DND-41 (cell line): ENCODE measurements around the gene CCNY.

Experiments used
- ATAC-seq: fragments of 200-7000 bp; cut with Tn5 transposase; 3 replicates; pipeline ENCODE4 v1.9.1; 2021; ENCODE audit warnings: low read depth; ENCODE audit not compliant: insufficient read depth
- DNase-seq: peaks from one replicate; pipeline ENCODE4 v3.0.0-alpha.2; 2020
- H2AFZ ChIP-seq: 2 replicates; pipeline ENCODE4 v1.6.0; 2012; ENCODE audit warnings: low read depth, low read length
- H3K27ac ChIP-seq: 2 replicates; pipeline ENCODE4 v1.5.1; 2012; ENCODE audit warnings: low read length, inconsistent platforms
- H3K27me3 ChIP-seq: fragments of 200-600 bp; sonication (generic); 2 replicates; pipeline ENCODE4 v1.6.0; 2012; ENCODE audit warnings: low read length, mild to moderate bottlenecking, inconsistent platforms; ENCODE audit not compliant: insufficient read depth, poor library complexity
- H3K36me3 ChIP-seq: 2 replicates; pipeline ENCODE4 v1.5.1; 2012; ENCODE audit warnings: low read length, inconsistent platforms; ENCODE audit not compliant: insufficient read depth
- H3K4me1 ChIP-seq: 2 replicates; pipeline ENCODE4 v1.5.1; 2012; ENCODE audit warnings: mild to moderate bottlenecking, low read length; ENCODE audit not compliant: insufficient read depth
- H3K4me2 ChIP-seq: 2 replicates; pipeline ENCODE4 v1.6.0; 2012; ENCODE audit warnings: mild to moderate bottlenecking, moderate library complexity, low read length, inconsistent platforms; ENCODE audit not compliant: insufficient read depth
- H3K4me3 ChIP-seq, 2 experiments: fragments of 200-600 bp in 1 of 2; shearing (Covaris generic) in 1 of 2; 2 replicates each; pipeline ENCODE4 v1.5.1; 2012 to 2016; ENCODE audit warnings: inconsistent platforms in 2 of 2, low read length in 2 of 2, mild to moderate bottlenecking in 2 of 2, low read depth in 1 of 2, moderate library complexity in 1 of 2
- H3K79me2 ChIP-seq: 2 replicates; pipeline ENCODE4 v1.6.0; 2012; ENCODE audit warnings: low read length, inconsistent platforms; ENCODE audit not compliant: insufficient read depth
- H3K9ac ChIP-seq: 2 replicates; pipeline ENCODE4 v1.6.0; 2012; ENCODE audit warnings: low read depth, mild to moderate bottlenecking, inconsistent platforms, low read length, moderate library complexity
- H3K9me3 ChIP-seq: 2 replicates; pipeline ENCODE4 v1.5.1; 2012; ENCODE audit warnings: low read length, moderate library complexity, mild to moderate bottlenecking, inconsistent platforms; ENCODE audit not compliant: insufficient read depth, severe bottlenecking
- H4K20me1 ChIP-seq: 2 replicates; pipeline ENCODE4 v1.6.0; 2012; ENCODE audit warnings: low read length; ENCODE audit not compliant: insufficient read depth
- CTCF ChIP-seq: IDR thresholded peaks from 2 replicates; pipeline ENCODE4 v1.5.1; 2012; ENCODE audit warnings: borderline replicate concordance, low read length, moderate library complexity, mild to moderate bottlenecking; ENCODE audit not compliant: poor library complexity, severe bottlenecking; ENCODE audit errors: extremely low read depth
- EZH2 ChIP-seq: IDR thresholded peaks from 3 replicates; pipeline ENCODE4 v1.6.1; 2012; ENCODE audit warnings: borderline replicate concordance, low read depth, mild to moderate bottlenecking, moderate library complexity, low read length, inconsistent platforms; ENCODE audit not compliant: severe bottlenecking

The CCNY gene

GRCh38 chr10:35336084-35336831, at the start of gene CCNY:
CCNY (plus strand) TSS chr10:35336509; CDS start chr10:35337054, 545 bp downstream.
- ATAC-seq (peak; percentile 89), DNase-seq (peak; percentile 80)
- Histone ChIP-seq H3K79me2 (peaks cover 92% of the 10 kb centered on the region), H2AFZ (peak within 1 kb of the TSS; percentile 93), H3K4me1 (peaks cover 62% of the 10 kb centered on the region), H3K4me3 (peak within 1 kb of the TSS; percentile 90 to 98), H3K4me2 (peak within 1 kb of the TSS; percentile 92), H3K9ac (peak within 1 kb of the TSS; percentile 85), H3K27ac (peak within 1 kb of the TSS; percentile 75), H3K9me3 (no peaks in the 10 kb centered on the region), H4K20me1 (peaks cover 60% of the 10 kb centered on the region), H3K36me3 (peaks cover 21% of the 10 kb centered on the region), H3K27me3 (no peaks in the 10 kb centered on the region)
- TF ChIP-seq CTCF (no peak), EZH2 (no peak)

- Histone ChIP-seq H3K4me1 (no peaks in the 10 kb centered on the region), H3K79me2 (no peaks in the 10 kb centered on the region), H2AFZ (no peak overlapping the region), H4K20me1 (no peaks in the 10 kb centered on the region), H3K4me2 (no peak overlapping the region), H3K27me3 (no peaks in the 10 kb centered on the region), H3K36me3 (no peaks in the 10 kb centered on the region), H3K4me3 (no peak overlapping the region), H3K27ac (no peak overlapping the region), H3K9me3 (no peaks in the 10 kb centered on the region), H3K9ac (no peak overlapping the region)
- ATAC-seq: no peak
- DNase-seq: no peak
- TF ChIP-seq EZH2 (no peak), CTCF (no peak)
Observed at GRCh38 chr10:35289198-35289597, 47.1 kb upstream of the CCNY start.

GRCh38 chr10:35294506-35294905, 41.8 kb upstream of the CCNY start:
- Histone ChIP-seq H3K9ac (no peak overlapping the region), H3K27me3 (no peaks in the 10 kb centered on the region), H3K79me2 (no peaks in the 10 kb centered on the region), H3K27ac (no peak overlapping the region), H3K4me3 (no peak overlapping the region), H3K36me3 (no peaks in the 10 kb centered on the region), H2AFZ (no peak overlapping the region), H3K9me3 (no peaks in the 10 kb centered on the region), H4K20me1 (no peaks in the 10 kb centered on the region), H3K4me1 (no peaks in the 10 kb centered on the region), H3K4me2 (no peak overlapping the region)
- ATAC-seq (no peak), DNase-seq (no peak)
- TF ChIP-seq EZH2 (no peak), CTCF (no peak)
